GM18499 (cell line): ENCODE data around the gene LSP1.

Source experiments
- ATAC-seq: cut with Tn5 transposase; IDR thresholded peaks from one replicate; pipeline ENCODE4 v1.9.1; 2021; ENCODE audit warnings: moderate number of reproducible peaks; ENCODE audit not compliant: insufficient read depth, unreplicated experiment

The LSP1 gene

GRCh38 chr11:1836011-1836945, 16.6 kb upstream of the LSP1 start:
- ATAC-seq = no peak

- ATAC-seq = no peak
Observed at GRCh38 chr11:1837171-1838076, 15.5 kb upstream of the LSP1 start.

- no peak for ATAC-seq
Observed at GRCh38 chr11:1838077-1838425, 14.8 kb upstream of the LSP1 start.

GRCh38 chr11:1838426-1839144, 14.3 kb upstream of the LSP1 start, which contains the start of gene TNNI2:
TNNI2 (plus strand) TSS chr11:1838981; CDS start chr11:1839697, 716 bp downstream.
- no peak for ATAC-seq

- no peak for ATAC-seq
Observed at GRCh38 chr11:1839204-1839923, 13.5 kb upstream of the LSP1 start.

GRCh38 chr11:1839924-1840779, 12.7 kb upstream of the LSP1 start:
- no peak for ATAC-seq

GRCh38 chr11:1840780-1841480, 12.0 kb upstream of the LSP1 start:
- ATAC-seq = no peak

- ATAC-seq = no peak
Observed at GRCh38 chr11:1841511-1842148, 11.3 kb upstream of the LSP1 start.

GRCh38 chr11:1842149-1843097, 10.5 kb upstream of the LSP1 start:
- ATAC-seq = no peak

GRCh38 chr11:1843098-1843473, 9.8 kb upstream of the LSP1 start:
- ATAC-seq = no peak

GRCh38 chr11:1843796-1844195, 9.1 kb upstream of the LSP1 start:
- ATAC-seq = no peak

- ATAC-seq = no peak
Observed at GRCh38 chr11:1844221-1845094, 8.4 kb upstream of the LSP1 start.

GRCh38 chr11:1845095-1845429, 7.8 kb upstream of the LSP1 start:
- no peak for ATAC-seq

- ATAC-seq = no peak
Observed at GRCh38 chr11:1845561-1846452, 7.1 kb upstream of the LSP1 start.

GRCh38 chr11:1846453-1846932, 6.4 kb upstream of the LSP1 start:
- no peak for ATAC-seq
